ENCODE results near the gene TM9SF4.
A peak's percentile ranks its signal among the peaks of the same experiment; 100 is the strongest.

The TM9SF4 gene

DNA sequence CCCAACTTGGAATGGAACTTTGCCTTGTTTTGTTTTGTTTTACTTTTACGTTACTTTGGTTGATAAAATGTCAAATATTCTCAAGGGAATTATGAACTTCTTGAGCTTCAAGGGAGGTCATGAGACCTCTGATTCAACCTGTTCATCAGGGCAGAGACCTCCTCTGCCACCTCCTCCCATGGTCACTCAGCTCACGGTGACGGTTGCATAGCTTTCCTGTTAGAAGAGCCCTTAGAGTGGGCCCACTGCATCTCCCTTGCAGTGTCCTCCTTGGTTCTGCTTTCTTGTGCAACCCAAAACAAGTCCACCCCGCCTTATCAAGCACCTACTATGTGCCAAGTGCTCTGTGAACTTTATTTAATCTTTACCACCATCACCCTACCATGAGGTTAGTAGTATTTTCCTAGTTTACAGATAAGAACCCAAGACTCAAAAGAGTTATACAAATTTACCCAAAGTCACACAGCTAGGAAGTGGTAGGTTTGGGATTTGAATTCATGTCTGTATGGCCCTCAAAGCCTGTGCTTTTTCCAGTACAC, 15.5 kb downstream of the TM9SF4 start:
- Mint-ChIP-seq H3K4me1 (peaks cover 13% of the 10 kb centered on the region), H3K27ac (ENCODE audit: low read depth) (no peak overlapping the region), H3K36me3 (ENCODE audit: insufficient read depth) (peaks cover 4% of the 10 kb centered on the region), H3K27me3 (no peaks in the 10 kb centered on the region), H3K9me3 (no peaks in the 10 kb centered on the region), H3K4me3 (no peak overlapping the region)
- no peak for ATAC-seq (replicated peaks; ENCODE audit: extremely low read depth, poor library complexity, severe bottlenecking)
- no peak for DNase-seq (ENCODE audit: low spot score in 2 of 2)

DNA sequence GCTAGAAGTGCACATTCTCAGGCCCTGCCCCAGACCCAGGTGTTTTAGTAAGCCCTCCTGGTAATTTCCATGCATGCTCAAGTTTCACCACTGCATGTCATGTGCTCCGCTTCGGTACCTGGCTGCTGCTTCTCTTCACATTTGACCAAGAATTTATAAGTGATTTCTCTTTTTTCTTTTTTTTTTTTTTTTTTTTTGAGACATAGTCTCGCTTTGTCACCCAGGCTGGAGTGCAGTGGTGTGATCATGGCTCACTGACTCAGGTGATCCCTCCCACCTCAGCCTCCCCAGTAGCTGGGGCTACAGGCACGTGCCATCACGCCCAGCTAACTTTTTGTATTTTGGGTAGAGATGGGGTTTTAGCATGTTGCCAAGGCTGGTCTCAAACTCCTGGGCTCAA, 16.0 kb downstream of the TM9SF4 start:
- H3K4me3 Mint-ChIP-seq = no peak overlapping the region

DNA sequence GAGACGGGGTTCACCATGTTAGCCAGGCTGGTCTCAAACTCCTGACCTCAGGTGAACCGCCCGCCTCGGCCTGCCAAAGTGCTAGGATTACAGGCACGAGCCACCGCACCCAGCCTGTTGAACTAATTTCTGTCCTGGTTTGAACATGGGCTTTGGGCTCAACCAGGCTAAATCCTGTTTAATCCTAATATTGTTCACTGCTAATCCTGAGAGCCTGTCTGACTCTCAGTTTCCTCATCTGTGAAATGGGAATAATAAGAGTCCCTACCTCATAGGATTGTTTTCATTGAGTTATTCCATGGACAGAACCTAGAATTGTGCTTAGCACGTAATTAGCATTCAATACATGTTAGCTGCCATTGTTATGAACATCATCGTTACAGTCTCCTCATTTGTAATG, 17.4 kb downstream of the TM9SF4 start:
- no peak overlapping the region for H3K27ac Mint-ChIP-seq (ENCODE audit: low read depth)
- H3K4me3 Mint-ChIP-seq = no peak overlapping the region
- H3K4me1 Mint-ChIP-seq = peaks cover 33% of the 10 kb centered on the region
- H3K27me3 Mint-ChIP-seq = no peaks in the 10 kb centered on the region
- ATAC-seq (replicated peaks; ENCODE audit: extremely low read depth, poor library complexity, severe bottlenecking) (no peak), DNase-seq (ENCODE audit: low spot score in 2 of 2) (no peak)
- no peaks in the 10 kb centered on the region for H3K9me3 Mint-ChIP-seq
- H3K36me3 Mint-ChIP-seq (ENCODE audit: insufficient read depth) = peaks cover 4% of the 10 kb centered on the region

More for the DNA sequence above, 16.0 kb downstream of the TM9SF4 start:
- Mint-ChIP-seq H3K27me3 (no peaks in the 10 kb centered on the region), H3K4me1 (peaks cover 18% of the 10 kb centered on the region), H3K36me3 (ENCODE audit: insufficient read depth) (peaks cover 4% of the 10 kb centered on the region), H3K9me3 (no peaks in the 10 kb centered on the region), H3K27ac (ENCODE audit: low read depth) (no peak overlapping the region)
- no peak for ATAC-seq (replicated peaks; ENCODE audit: extremely low read depth, poor library complexity, severe bottlenecking)
- no peak for DNase-seq (ENCODE audit: low spot score in 2 of 2)

DNA sequence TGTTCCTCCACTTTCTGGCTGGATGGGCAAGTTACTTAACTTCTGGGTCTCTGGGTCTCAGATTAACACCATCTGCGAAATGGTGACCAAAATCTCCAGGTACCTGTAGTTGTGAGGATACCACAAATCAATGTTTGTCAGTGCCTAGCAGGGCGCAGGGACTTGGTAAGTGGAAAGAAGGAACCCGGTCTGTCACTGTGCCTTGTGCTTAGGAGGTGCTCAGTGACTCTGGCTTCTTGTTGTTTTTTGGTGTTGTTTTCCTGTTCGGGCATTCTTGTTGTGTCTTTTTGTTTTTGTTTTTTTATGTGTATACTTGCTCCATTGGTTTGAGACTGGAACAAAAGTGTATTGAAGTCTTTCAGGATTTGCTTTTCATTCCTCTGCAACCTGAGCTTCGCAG, 17.8 kb downstream of the TM9SF4 start:
- no peaks in the 10 kb centered on the region for H3K27me3 Mint-ChIP-seq
- no peak overlapping the region for H3K27ac Mint-ChIP-seq (ENCODE audit: low read depth)
- DNase-seq (ENCODE audit: low spot score in 2 of 2) = no peak
- no peak overlapping the region for H3K4me3 Mint-ChIP-seq
- no peaks in the 10 kb centered on the region for H3K9me3 Mint-ChIP-seq
- peaks cover 35% of the 10 kb centered on the region for H3K4me1 Mint-ChIP-seq
- peaks cover 4% of the 10 kb centered on the region for H3K36me3 Mint-ChIP-seq (ENCODE audit: insufficient read depth)
- no peak for ATAC-seq (replicated peaks; ENCODE audit: extremely low read depth, poor library complexity, severe bottlenecking)

DNA sequence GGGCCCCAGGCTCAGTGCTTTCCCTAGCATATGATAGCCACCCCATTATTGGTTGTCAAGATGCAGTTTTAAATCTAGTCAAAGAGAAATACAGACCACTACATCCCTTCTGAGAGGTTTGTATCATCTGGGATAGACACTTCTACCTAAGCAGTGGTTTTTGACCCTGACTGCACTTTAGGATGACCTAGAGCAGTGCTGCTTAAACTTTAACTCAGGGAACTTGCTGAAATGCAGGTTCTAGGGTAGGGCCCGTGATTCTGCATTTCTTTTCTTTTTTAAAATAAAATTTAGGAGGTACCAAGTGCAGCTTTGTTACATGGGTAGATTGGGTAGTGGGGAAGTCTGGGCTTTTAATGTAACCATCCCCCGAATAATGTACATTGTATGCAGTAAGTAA, 18.7 kb downstream of the TM9SF4 start:
- H3K4me3 Mint-ChIP-seq = no peak overlapping the region
- no peak overlapping the region for H3K27ac Mint-ChIP-seq (ENCODE audit: low read depth)
- H3K4me1 Mint-ChIP-seq = peaks cover 38% of the 10 kb centered on the region
- no peak for ATAC-seq (replicated peaks; ENCODE audit: extremely low read depth, poor library complexity, severe bottlenecking)
- H3K27me3 Mint-ChIP-seq = no peaks in the 10 kb centered on the region
- peaks cover 4% of the 10 kb centered on the region for H3K36me3 Mint-ChIP-seq (ENCODE audit: insufficient read depth)
- no peak for DNase-seq (ENCODE audit: low spot score in 2 of 2)
- no peaks in the 10 kb centered on the region for H3K9me3 Mint-ChIP-seq

DNA sequence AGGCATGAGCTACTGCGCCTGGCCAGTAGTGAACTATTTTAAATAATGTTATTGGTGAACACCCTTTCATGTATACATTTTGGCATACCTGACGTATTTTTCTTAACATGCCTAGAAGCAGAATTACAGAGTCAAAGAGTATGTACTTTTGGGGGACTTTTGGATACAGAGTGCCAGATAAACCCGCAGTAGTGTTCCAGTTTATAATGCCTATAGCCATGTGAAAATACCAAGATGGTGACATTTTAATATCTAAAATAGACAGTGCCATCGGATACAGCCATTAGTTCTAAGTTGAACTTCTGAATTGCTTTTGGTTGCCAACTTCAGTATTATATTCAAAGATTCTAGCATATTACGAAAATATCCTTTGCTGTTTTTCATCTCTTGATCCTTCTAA, 20.3 kb downstream of the TM9SF4 start:
- Mint-ChIP-seq H3K27me3 (no peaks in the 10 kb centered on the region), H3K27ac (ENCODE audit: low read depth) (no peak overlapping the region), H3K36me3 (ENCODE audit: insufficient read depth) (peaks cover 13% of the 10 kb centered on the region), H3K4me3 (no peak overlapping the region), H3K9me3 (no peaks in the 10 kb centered on the region), H3K4me1 (peaks cover 38% of the 10 kb centered on the region)
- DNase-seq (ENCODE audit: low spot score in 2 of 2) = no peak
- no peak for ATAC-seq (replicated peaks; ENCODE audit: extremely low read depth, poor library complexity, severe bottlenecking)

DNA sequence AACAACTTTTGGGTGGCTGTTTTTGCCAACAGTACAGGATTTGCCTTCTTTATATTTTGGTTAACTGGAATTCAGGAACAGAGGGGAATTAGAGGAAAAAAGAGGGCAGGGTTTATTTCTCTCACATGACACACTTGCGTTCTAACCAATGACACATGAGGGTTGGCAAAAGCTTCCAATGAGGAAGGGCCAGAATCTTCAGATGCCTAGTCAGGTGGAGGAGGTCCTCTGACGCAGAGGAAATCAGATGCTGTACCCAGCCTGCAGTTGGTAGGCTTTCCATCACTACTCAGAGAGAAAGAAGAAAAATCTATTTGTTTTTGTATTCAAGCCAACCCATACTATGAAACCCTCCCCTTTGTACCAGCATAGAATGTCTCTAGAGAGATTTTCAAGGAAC, 20.8 kb downstream of the TM9SF4 start:
- Mint-ChIP-seq H3K27ac (ENCODE audit: low read depth) (no peak overlapping the region), H3K27me3 (no peaks in the 10 kb centered on the region), H3K4me1 (peaks cover 38% of the 10 kb centered on the region), H3K9me3 (no peaks in the 10 kb centered on the region), H3K4me3 (no peak overlapping the region), H3K36me3 (ENCODE audit: insufficient read depth) (peaks cover 15% of the 10 kb centered on the region)
- DNase-seq (ENCODE audit: low spot score in 2 of 2) (no peak), ATAC-seq (replicated peaks; ENCODE audit: extremely low read depth, poor library complexity, severe bottlenecking) (no peak)

DNA sequence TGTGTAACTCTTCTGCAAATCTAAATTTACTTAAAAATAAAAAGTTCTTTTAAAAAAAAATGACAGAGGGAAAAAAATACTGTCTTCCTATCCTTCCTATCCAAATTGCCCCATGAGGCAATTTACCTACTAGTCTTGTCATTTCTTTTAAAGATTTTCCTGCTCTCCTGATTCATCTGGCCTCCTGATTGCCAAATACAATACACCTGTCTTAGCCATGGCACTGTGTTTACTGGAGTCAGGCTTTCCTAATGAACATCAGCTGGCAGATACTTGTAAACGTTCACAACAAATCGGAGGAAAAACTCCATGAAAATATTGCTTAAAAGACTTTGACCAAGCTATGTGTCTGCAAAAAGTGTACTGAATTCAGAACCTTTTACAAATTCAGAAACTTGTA, 21.5 kb downstream of the TM9SF4 start:
- Mint-ChIP-seq H3K27me3 (no peaks in the 10 kb centered on the region), H3K4me1 (peaks cover 36% of the 10 kb centered on the region), H3K27ac (ENCODE audit: low read depth) (peak overlapping the region; percentile 0), H3K4me3 (no peak overlapping the region), H3K9me3 (no peaks in the 10 kb centered on the region), H3K36me3 (ENCODE audit: insufficient read depth) (peaks cover 14% of the 10 kb centered on the region)
- no peak for ATAC-seq (replicated peaks; ENCODE audit: extremely low read depth, poor library complexity, severe bottlenecking)
- DNase-seq (ENCODE audit: low spot score in 2 of 2) = no peak

DNA sequence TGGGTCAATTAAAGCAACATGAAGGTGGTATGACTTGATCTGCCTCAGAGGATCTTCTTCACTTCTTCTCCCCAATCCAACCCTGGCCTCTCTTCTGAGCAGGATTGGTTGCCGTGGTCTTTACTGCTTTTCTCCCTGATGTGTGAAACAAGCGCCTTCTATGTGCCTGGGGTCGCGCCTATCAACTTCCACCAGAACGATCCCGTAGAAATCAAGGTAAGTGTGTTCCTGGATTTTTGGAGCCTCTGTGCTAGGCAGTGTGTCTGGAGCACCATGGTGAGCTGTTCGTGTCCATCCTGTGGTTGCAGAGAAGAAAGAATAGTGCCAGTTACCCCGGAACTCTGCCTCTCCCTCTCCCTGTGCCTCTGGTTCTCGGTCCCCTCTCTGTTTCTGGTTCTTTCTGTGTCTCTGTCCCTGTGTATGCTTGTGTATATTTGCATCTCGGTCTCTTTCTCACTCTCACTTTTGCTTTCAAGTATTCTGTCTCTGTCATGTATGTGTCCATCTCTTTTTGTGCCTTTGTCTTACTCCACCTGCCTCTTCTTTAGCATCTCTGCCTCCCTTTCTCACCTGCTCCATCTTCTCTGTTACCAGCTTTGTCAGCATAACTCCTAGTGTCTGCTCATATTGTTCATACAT, 23.5 kb downstream of the TM9SF4 start:
- no peaks in the 10 kb centered on the region for H3K27me3 Mint-ChIP-seq

DNA sequence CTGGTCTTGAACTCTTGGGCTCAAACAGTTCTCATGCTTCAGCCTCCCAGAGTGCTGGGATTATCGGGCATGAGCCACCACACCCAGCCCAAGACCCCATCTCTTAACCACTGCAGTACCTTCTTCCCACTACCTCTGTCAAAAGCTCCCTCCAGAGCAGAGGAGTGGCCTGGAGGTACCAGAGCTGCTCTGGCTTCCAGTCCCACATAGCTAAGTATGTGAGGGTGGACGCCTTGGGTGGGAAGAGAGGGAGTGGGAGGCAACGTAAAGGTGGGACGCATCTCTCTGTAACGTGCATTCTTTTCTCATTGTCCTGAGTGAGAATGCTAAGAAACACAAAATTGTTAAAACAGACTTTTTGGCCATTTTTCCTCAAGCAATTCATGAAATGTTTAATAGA, 24.5 kb downstream of the TM9SF4 start:
- H3K4me1 Mint-ChIP-seq = peaks cover 32% of the 10 kb centered on the region
- peaks cover 29% of the 10 kb centered on the region for H3K36me3 Mint-ChIP-seq (ENCODE audit: insufficient read depth)
- H3K27ac Mint-ChIP-seq (ENCODE audit: low read depth) = no peak overlapping the region
- no peaks in the 10 kb centered on the region for H3K9me3 Mint-ChIP-seq
- DNase-seq (ENCODE audit: low spot score in 2 of 2) (no peak), ATAC-seq (replicated peaks; ENCODE audit: extremely low read depth, poor library complexity, severe bottlenecking) (no peak)
- no peaks in the 10 kb centered on the region for H3K27me3 Mint-ChIP-seq
- H3K4me3 Mint-ChIP-seq = no peak overlapping the region

More for the DNA sequence above, 23.5 kb downstream of the TM9SF4 start:
- DNase-seq (ENCODE audit: low spot score in 2 of 2) = no peak
- ATAC-seq (replicated peaks; ENCODE audit: extremely low read depth, poor library complexity, severe bottlenecking) = no peak
- H3K9me3 Mint-ChIP-seq = no peaks in the 10 kb centered on the region
- no peak overlapping the region for H3K4me3 Mint-ChIP-seq
- H3K27ac Mint-ChIP-seq (ENCODE audit: low read depth) = no peak overlapping the region
- peaks cover 30% of the 10 kb centered on the region for H3K4me1 Mint-ChIP-seq
- peaks cover 22% of the 10 kb centered on the region for H3K36me3 Mint-ChIP-seq (ENCODE audit: insufficient read depth)

DNA sequence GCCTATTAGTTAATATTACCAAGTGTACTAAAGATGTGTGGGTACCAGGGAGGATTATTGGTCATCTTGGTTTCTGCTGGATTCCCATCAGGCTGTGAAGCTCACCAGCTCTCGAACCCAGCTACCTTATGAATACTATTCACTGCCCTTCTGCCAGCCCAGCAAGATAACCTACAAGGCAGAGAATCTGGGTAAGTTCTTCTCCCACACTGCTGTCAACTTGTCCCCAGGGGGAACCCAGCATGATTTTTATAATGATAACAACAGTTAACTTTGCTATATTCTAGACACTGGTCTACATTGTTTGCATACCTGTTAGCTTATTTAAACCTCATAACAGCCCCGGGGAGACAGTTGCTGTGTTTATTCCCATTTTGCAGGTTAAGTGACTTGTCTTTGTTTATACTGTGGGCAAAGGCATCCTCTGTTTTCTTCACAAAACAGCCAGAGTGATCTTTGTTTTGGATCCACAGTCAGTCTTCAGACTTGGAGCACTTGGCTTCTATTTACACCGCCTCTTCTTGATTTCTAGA, 26.5 kb downstream of the TM9SF4 start:
- Mint-ChIP-seq H3K9me3 (no peaks in the 10 kb centered on the region), H3K4me3 (no peak overlapping the region), H3K27me3 (no peaks in the 10 kb centered on the region), H3K4me1 (peaks cover 30% of the 10 kb centered on the region), H3K36me3 (ENCODE audit: insufficient read depth) (peaks cover 42% of the 10 kb centered on the region), H3K27ac (ENCODE audit: low read depth) (no peak overlapping the region)
- DNase-seq (ENCODE audit: low spot score in 2 of 2) = no peak
- no peak for ATAC-seq (replicated peaks; ENCODE audit: extremely low read depth, poor library complexity, severe bottlenecking)

DNA sequence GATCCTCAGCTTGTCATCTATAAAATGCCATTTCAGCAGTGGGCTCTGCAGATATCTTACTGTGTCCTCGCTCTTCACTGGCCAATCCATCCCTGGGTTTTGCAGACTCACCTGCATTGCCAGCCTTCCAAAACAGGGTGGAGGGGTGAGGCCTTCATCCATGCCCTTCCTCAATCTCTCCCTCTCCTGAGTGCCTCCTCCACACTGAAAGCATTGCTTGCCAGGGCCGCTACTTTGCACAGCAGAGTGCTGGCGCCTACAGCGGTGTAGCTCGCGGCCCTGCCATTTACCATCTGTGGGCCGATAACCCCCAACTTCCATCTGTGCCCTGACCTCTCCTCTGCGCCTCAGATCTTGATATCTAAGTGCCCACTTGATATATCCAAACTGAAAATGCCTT, 29.4 kb downstream of the TM9SF4 start:
- Mint-ChIP-seq H3K4me1 (peaks cover 12% of the 10 kb centered on the region), H3K36me3 (ENCODE audit: insufficient read depth) (peaks cover 58% of the 10 kb centered on the region), H3K4me3 (no peak overlapping the region), H3K9me3 (no peaks in the 10 kb centered on the region), H3K27me3 (no peaks in the 10 kb centered on the region), H3K27ac (ENCODE audit: low read depth) (no peak overlapping the region)
- DNase-seq (ENCODE audit: low spot score in 2 of 2) (no peak), ATAC-seq (replicated peaks; ENCODE audit: extremely low read depth, poor library complexity, severe bottlenecking) (no peak)

DNA sequence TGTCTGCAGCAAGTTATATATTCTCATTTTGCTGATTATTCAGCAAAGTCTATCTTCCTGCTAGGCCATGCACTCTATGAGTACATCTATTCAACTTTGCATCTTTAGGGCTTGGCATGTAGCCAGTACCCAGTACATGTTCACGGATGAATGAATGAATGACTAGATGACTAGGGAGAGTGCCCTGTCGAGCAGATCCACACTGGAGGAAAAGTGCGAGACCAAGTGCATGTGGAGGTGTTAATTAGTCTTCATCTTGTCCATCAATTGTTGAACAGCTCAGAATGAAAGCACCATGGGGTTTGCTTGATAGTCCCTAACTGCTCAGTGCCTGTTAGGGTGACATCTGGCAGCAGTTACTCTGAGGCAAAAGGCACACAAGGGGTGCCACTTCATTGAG, 30.4 kb downstream of the TM9SF4 start:
- Mint-ChIP-seq H3K27ac (ENCODE audit: low read depth) (peak overlapping the region; percentile 44), H3K27me3 (no peaks in the 10 kb centered on the region), H3K4me3 (no peak overlapping the region), H3K9me3 (no peaks in the 10 kb centered on the region), H3K4me1 (peaks cover 12% of the 10 kb centered on the region), H3K36me3 (ENCODE audit: insufficient read depth) (peaks cover 55% of the 10 kb centered on the region)
- DNase-seq (ENCODE audit: low spot score in 2 of 2) (no peak), ATAC-seq (replicated peaks; ENCODE audit: extremely low read depth, poor library complexity, severe bottlenecking) (no peak)

Data from central memory CD8-positive, alpha-beta T cell (primary cell).